Stimulated activated CD4-positive, alpha-beta T cell treated with anti-CD3 and anti-CD28 coated beads, Interleukin-12 subunit alpha, Interleukin-12 subunit beta, amount 100 ng/mL, for 24 hours (primary cell): ENCODE data around the gene ENKD1.
"Not testable (repeated sequence)": the region's sequence is repeated elsewhere in the genome, so short reads cannot be mapped to it uniquely, and the experiment has no call there.

Experiments used
- DNase-seq, 2 experiments: peaks; one replicate each; pipeline ENCODE4 v3.0.0-alpha.2; 2020; ENCODE audit warnings: low read depth in 2 of 2

Gene ENKD1, protein sequence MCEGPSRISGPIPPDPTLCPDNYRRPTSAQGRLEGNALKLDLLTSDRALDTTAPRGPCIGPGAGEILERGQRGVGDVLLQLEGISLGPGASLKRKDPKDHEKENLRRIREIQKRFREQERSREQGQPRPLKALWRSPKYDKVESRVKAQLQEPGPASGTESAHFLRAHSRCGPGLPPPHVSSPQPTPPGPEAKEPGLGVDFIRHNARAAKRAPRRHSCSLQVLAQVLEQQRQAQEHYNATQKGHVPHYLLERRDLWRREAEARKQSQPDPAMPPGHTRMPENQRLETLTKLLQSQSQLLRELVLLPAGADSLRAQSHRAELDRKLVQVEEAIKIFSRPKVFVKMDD

DNA sequence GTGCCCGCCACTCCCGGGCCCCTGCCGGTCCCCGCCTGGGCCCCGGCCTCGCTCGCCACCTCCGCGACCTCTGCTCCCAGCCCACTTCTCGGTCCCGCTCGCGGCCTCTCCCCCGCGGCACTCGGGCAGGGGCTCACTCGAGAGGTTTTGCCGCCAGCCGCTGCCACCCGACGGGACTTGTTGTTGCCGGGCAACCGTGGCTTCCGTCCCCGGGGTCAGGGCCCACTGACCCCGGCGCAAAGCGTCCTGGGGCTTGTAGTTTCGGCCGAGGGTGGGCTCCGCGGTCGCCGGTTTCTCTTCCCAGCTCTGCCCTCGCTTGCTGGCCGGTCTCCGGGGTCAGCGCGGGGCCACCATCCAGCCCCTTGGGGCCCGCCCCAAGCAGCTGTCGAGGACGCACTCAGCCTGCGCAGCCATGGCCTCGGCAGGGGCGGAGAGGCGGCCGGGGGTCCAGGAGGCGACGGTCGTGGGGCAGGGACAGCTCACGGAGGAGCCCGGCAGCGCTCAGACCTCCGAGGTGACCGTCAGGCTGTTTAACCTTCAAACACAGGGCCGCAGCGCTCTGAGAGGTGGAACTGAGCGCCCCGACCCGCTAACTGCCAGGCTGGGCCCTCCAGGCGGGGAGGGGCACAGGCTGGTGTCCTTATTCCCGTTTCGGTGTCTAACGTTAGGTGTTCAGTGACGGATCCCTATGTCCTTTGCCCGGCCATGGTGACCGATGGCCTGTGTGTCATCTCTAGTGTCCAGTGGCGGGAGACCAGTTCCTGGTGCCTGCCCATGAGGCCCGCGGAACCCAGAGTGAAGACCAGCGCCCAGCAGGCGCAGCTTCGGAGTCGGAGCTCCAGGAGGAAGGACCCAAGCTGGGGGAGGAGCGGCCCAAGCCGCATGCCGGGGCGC, at the start of gene ENKD1, which contains the start of gene C16orf86:
TSS of gene ENKD1 (minus strand) at position 192 of the 894 bp plus-strand sequence. CDS start 308 bp downstream, outside the sequence.
TSS of gene C16orf86 (plus strand) at position 256 of the 894 bp plus-strand sequence. CDS start at position 413, 157 bp downstream.
- DNase-seq: peak; percentile 61 to 71

DNA sequence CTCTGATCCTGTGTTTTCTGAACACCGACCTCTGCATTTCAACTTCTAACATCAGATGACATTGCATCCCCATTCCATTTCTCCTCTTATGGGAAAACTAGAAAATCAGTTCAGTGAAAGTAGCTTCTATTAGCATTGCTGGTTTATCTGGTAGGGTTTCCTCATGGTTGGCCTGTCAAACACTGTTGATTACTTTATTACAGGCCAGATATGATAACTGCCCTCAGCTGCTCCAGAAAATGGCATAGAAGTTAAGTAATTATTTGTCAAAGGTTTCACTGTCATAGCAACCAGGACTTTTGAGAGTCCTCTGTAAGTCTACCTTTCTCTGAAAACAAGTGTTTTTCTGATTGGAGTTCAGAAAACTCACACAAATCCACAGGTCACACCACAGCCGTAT, 49.5 kb upstream of the ENKD1 start:
- no peak for DNase-seq

DNA sequence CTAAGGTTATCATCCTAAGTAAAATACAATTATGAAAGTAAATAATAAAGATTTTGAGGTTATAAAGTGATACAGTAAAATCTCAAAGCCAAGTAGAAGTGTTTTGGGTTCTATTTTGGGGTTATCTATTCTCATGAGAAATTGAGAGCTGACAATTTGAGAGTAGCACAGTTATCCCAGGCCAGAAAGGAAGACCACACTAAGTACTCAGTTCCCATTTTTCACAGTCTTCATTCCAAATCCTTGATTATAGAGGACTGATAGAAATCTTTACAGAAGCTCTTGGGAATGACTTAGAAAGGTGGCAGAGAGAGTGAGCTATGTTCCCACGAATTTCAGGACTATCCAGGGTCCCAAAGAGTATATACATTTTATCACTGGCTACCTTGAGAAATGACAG, 48.0 kb upstream of the ENKD1 start:
- DNase-seq: no peak

DNA sequence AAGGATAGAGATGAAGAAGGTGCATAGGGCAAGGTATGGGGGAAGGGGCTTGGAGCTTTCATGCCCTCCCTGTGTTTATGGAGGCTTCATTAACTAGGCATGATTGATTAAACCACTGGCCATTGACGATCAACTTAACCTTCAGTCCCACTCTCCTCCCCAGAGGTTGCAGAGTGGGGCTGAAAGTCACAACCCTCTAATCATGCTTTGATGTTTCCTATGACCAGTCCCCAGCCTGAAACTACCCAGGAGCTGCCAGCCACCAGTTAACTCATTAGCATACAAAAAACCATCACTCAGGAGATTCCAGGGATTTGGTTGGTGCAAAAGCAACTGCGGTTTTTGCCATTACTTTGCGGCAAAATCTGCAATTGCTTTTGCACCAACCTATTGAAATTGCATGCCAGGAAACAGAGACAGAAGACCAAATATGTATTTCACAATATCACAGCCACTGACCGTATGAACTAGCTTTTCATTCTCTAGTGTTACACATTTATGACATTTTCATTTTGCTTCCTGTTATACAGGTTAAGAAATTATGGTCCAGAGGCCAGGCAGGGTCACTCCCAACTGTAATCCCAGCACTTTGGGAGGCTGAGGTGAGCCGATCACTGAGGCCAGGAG, 47.2 kb upstream of the ENKD1 start:
- no peak for DNase-seq

DNA sequence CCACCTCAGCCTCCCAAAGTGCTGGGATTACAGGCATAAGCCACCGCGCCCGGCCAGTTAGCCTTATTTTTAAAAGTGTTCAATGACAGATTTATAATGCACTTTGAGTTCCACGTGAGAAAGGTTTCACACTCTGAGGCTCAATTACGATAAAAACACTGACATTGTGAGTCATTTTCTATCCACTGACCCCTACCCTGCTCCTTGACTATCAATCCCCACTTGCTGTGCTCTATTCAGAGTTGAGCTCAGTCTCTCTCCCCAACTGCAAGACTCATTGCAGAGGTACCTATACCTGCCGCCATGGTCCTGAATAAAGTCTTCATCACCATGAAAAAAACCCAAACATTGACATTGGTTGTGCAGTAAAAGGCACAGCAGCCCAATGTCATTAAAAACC, 44.1 kb upstream of the ENKD1 start:
- DNase-seq: no peak

DNA sequence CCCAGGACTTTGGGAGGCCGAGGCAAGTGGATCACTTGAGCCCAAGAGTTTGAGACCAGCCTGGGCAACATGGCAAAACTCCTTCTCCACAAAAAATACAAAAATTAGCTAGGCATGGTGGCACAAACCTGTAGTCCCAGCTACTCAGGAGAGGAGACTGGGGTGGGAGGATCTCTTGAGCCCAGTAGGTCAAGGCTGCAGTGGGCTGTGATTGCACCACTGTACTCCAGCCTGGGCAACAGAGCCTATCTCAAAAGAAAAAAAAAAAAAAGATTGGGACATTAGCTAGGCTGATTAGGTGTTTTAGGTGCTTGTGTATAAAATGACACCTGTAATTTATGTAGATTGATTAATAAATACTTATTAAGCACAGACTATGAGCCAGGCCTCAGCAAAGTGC, 42.5 kb upstream of the ENKD1 start:
- no peak for DNase-seq

DNA sequence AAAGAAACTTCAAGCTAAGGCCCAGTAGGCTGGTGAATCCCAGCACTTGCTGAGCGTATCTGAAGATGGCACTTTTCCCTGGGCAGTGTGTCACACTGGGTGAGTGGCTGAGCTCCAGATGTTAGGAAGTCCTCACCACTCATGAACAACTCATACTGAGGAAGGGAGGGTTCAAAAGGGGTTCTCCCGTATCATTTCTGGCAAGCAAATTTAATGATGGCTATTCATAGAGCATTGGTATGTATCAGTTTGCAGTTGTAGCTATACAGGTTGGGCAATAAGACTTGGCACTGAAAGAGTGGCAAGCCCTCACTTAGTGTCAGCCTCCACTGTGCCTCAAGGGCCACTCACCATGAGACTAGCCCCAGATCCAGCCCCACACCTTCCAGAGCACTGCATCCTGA, 41.8 kb upstream of the ENKD1 start:
- DNase-seq: no peak

DNA sequence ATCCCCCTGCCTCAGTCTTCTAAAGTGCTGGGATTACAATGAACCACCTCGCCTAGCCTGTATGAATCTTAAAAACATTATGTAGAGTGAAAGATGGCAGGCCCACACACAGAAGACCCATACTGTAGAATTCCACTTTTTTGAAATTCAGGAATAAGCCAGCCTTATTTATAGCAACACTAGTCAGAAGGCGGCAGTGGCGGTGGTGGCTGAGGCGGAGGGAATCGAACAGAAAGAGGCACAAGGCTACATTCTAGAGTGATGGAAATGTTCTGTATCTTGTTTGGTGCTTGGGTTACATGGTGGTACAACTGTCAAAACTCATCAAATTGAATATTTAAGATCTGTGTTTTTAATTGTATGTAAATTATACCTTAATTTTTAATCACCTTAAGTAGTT, 41.2 kb upstream of the ENKD1 start:
- no peak for DNase-seq

DNA sequence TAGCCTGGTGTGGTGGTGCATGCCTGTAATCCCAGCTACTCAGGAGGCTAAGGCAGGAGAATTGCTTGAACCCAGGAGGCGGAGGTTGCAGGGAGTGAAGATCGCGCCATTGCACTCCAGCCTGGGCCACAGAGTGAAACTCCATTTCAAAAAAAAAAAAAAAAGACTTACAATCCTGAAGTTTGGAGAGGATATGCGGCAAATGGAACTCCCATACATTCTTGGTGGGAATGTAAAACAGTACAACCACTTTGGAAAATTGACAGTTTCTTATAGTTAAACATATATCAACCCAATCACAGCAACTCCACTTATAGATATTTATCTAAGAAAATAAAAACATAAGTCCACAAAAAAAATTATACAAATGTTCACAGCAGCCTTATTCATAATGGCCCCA, 40.7 kb upstream of the ENKD1 start:
- no peak for DNase-seq

DNA sequence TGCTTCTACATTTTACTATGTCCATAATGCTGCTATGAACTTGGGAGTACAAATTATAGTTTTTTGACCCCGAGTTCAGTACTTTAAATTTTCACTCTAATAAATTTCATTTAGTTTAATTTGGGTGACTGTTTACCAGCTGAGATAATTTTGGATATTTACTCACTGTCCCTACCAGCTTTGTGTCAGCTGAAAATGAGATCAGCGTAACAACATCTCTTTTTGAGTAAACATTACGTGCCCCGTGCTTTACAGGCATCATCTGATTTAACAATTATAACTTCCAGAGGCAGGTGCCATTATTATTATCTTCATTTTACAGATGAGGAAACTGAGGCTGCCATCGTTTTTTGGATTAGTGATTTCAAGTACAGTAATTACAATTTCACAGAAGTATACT, 37.6 kb upstream of the ENKD1 start:
- DNase-seq: no peak

DNA sequence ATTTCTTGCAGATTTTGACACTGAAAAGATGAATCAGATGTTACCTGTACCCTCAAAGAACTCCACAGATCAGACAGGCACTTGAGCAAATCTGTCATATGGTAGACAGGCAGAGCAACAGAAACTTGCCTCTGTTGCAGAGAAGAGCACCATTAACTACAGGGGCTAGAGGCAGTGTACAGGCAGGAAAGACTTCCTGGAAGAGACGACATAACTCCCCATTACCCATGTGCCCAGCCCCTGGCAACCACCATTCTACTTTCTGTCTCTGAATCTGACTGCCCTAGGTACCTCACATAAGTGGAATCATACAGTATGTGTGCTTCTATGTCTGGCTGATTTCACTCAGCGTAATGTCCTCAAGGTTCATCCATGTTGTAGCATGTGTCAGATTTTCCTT, 37.1 kb upstream of the ENKD1 start:
- DNase-seq: no peak

DNA sequence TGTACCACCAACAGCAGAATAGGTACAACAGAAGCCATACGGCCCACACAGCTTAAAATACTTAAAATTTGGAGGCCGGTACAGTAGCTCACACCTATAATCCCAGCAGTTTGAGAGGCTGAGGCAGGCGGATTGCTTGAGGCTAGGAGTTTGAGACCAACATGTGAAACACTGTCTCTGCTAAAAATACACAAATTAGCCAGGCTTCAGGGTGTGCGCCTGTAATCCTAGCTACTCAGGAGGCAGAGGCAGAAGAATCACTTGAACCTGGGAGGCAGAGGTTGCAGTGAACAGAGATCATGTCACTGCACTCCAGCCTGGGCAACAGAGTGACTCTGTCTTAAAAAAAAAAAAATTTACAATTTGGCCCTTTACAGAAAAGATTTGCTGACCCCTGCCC, 35.6 kb upstream of the ENKD1 start:
- DNase-seq: no peak

DNA sequence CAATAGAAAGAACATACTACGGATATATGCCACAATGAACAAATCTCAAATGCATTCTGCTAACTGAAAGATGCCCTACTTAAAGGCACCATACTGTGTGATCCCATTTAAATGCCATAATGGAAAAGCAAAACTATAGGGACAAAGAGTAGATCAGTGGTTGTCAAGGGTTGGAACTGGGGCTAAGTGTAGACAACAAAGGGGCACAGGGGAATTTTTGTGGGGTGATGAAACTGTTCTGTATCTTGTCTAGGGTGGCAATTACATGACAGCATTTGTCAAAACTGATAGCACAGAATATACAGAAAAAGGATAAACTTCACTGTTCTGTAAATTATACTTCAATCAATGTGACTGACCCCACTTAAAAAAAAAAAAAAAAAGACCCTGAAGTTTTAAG, 34.9 kb upstream of the ENKD1 start:
- DNase-seq: no peak

DNA sequence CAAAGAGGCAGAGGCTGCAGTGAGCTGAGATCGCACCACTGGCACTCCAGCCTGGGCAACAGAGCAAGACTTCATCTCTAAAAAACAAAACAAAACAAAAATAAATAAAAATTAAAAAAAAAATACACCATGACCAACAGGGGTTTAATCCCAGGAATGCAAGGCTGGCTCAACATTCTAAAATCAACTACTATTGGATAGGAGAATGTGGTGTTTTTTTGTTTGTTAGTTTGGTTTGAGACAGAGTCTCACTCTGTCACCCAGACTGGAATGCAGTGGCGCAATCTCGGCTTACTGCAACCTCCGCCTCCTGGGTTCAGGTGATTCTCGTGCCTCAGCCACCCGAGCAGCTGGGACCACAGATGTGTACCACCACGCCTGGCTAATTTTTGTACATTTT, 32.7 kb upstream of the ENKD1 start:
- no peak for DNase-seq

DNA sequence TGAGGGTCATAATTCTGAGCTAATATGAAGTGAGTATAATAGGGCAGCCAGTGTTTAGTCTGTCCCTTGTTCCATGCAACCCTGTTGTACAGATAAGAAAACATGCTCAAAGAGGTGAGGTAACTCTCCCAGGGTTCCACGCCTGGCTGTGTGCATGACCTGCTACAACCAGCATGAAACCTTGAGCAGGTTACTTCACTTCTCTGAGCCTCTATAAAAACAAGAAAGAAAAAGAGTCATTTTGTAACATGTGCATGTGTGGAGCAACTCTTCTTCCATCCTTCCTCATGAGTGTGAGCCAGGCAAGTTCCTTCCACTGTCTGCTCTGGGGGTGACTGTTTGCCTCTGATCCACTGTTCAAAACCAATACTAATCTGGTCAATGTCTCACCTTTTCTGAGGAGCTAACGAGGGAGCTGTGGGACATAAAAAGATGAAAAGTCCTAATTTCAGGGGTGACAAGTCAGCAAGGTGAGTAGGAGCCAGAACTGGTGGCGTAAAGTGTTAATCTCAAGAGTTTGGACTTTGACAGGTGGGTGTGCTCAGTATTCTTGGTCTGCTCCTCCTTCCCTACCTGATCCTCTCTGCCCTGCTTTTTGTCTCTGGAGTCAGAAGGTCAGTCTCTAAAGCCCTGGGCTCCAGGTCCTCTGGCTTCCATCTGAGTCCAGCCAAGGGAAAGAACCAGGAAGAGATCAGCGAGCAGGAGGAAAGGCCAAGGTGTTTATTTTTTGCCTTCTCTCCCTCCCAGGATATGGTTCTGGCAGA, 31.1 kb upstream of the ENKD1 start:
- no peak for DNase-seq

DNA sequence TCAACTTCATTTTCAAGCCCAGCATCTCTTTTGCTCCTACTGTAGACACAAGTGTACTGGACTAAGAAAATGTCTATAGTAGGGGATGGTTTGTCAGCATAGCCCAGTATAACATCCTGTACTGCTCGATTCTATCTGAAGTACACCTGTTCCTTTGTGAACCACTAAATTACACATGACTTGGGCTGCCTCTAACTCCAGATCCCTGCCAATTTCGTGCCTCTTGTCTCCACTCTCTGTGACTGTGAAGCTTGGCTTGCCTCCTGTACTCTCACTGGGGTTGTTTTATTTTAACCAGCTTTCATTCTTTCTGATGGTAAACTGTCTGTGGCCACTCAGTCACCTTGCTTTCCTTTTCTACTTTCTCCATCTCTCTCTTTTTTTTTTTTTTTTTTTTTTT, 28.1 kb upstream of the ENKD1 start:
- no peak for DNase-seq

DNA sequence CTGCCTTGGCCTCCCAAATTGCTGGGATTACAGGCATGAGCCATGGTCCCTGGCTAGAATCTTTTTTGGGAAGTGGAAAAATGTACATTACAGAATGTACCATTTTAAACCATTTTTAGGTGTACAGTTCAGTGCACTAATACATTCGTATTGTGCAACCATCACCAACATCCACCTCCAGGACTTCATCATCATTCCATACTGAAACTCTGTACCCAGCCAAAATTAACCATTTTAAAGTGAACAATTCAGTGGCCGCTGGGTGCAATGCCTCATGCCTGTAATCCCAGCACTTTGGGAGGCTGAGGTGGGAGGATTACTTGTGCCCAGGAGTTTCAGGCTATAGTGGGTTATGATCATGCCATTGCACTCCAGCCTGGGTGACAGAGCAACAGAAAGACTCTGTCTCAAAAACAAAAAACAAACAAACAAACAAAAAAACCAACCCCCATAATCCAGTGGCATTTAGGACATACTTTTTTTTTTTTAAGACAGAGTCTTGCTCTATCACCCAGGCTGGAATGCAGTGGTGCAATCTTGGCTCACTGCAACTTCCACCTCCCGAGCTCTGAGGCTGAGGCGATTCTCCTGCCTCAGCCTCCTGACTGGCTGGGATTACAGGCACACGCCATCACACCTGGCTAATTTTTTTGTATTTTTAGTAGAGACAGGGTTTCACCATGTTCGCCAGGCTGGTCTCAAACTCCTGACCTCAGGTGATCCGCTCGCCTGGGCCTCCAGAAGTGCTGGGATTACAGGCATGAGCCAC, 27.2 kb upstream of the ENKD1 start:
- DNase-seq: not testable (repeated sequence)

DNA sequence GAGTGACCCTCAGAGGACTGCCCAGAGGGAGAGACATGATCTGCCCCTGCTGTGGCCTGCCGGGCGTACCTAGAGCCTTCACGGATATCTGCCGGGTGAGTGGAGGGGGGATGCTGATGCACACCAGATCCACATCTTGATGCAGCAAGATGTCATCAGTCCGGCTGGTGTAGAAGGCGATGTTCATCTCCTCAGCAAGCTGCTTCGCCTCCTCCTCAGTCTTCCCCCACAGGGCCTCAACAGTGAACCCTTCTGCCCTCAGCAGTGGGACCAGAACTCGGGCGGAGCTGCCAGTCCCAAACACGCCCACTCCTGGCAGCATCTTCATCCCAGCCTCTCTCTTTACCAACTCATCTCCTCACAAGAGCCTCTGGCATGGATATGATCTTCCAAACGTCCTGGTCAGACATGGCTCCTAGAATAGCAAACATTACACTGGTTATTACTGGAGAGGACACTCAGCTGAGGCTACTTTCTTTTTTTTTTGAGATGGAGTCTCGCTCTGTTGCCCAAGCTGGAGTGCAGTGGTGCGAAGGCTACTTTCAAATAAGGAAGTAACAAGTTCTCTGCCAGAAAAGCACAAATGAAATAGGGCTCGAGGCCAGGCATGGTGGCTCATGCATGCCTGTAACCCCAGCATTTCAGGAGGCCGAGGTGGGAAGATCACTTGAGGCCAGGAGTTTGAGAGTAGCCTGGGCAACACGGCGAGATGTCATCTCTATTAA, 19.0 kb upstream of the ENKD1 start:
- no peak for DNase-seq

DNA sequence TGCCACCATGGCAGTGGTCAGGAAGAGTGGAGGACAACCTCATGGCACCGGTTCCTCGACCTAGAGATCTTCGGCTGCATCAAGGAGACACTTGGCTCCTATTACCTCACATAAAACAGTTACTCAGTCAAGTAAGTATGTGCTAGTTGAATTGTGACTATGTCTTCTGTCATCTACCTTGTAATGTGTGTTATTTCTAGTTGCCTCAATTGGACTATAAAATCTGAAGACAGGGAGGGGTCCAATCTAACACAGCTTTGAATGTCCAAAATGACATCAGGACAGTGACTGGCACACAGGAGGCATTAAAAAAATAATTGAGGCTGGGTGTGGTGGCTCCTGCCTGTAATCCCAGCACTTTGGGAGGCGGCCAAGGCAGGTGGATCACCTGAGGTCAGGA, 17.2 kb upstream of the ENKD1 start:
- DNase-seq: no peak
